ENCODE results near the gene PPP2R2D. TPM values are rescaled to one million over a fixed set of nuclear protein-coding genes. Genes with fewer than 3 reads are reported as not detected.

PPP2R2D gene
- total RNA-seq, 2 experiments from 2014 or later, result 37.4 to 38.5 TPM

DNA sequence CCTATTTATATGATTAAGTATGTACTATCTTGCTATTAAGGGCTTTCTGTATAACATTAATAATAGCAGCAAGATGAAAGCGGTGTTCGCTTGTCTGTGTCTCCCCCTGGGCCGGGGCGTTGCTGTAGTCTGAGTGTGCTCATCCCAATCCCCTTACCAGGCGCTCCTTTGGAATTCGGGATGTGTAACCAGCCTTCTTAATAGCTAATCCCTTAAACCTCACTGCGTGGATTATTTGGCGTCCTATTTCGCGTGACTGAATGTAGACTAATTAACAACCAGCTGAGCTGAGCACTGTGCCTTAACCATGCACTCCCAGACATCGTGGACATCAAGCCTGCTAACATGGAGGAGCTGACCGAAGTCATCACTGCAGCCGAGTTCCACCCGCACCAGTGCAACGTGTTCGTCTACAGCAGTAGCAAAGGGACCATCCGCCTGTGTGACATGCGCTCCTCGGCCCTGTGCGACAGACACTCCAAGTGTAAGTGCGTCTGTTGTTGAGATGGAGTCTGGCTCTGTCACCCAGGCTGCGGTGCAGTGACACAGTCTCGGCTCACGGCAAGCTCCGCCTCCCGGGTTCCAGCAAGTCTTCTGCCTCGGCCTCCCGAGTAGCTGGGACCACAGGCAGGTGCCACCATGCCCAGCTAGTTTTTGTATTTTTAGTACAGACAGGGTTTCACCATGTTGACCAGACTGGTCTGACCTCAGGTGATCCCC lies 44.3 kb downstream of the PPP2R2D start:
- no peak overlapping the region for H2AFZ ChIP-seq (ENCODE audit: low read length)
- no peaks in the 10 kb centered on the region for H3K9me3 ChIP-seq (ENCODE audit: low read length)
- H3K36me3 ChIP-seq (ENCODE audit: insufficient read depth, low read length), result peaks cover 86% of the 10 kb centered on the region
- POLR2A ChIA-PET, result interaction anchor here (0.6 to 1.1 kb wide), 2 partner anchors 18 to 29 kb away, joined by 3 to 4 read pairs; no protein-coding TSS in a partner anchor
- no peaks in the 10 kb centered on the region for H4K20me1 ChIP-seq (ENCODE audit: insufficient read depth, low read length)
- no peaks in the 10 kb centered on the region for H3K4me1 ChIP-seq (ENCODE audit: insufficient read depth, low read length, poor library complexity, severe bottlenecking)
- H3K9me2 ChIP-seq (ENCODE audit: insufficient read depth, low read length), result no peaks in the 10 kb centered on the region
- no peak for DNase-seq (ENCODE audit: low spot score)
- TF ChIP-seq, protein P1, sequence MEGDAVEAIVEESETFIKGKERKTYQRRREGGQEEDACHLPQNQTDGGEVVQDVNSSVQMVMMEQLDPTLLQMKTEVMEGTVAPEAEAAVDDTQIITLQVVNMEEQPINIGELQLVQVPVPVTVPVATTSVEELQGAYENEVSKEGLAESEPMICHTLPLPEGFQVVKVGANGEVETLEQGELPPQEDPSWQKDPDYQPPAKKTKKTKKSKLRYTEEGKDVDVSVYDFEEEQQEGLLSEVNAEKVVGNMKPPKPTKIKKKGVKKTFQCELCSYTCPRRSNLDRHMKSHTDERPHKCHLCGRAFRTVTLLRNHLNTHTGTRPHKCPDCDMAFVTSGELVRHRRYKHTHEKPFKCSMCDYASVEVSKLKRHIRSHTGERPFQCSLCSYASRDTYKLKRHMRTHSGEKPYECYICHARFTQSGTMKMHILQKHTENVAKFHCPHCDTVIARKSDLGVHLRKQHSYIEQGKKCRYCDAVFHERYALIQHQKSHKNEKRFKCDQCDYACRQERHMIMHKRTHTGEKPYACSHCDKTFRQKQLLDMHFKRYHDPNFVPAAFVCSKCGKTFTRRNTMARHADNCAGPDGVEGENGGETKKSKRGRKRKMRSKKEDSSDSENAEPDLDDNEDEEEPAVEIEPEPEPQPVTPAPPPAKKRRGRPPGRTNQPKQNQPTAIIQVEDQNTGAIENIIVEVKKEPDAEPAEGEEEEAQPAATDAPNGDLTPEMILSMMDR (conservative IDR thresholded peaks at IDR 0.05; ENCODE audit: low read length), result no peak
- TF ChIP-seq EZH2phosphoT487 (IDR thresholded peaks at IDR 0.05; ENCODE audit: borderline replicate concordance, low read depth, low read length), result no peak
- no peak overlapping the region for H3K4me2 ChIP-seq (ENCODE audit: low read length)
- CTCF ChIA-PET (ENCODE audit: unreplicated experiment), result no interaction called here
- intact Hi-C loops (cut with micrococcal nuclease; ENCODE audit: unreplicated experiment), result no loop called here
- H3K4me3 ChIP-seq (ENCODE audit: low read depth, low read length, poor library complexity, severe bottlenecking), result no peak overlapping the region
- no peaks in the 10 kb centered on the region for H3K79me2 ChIP-seq (ENCODE audit: insufficient read depth, low read depth, low read length)
- H3K27ac ChIP-seq (ENCODE audit: low read depth, low read length, poor library complexity, severe bottlenecking), result no peak overlapping the region
- no TSS peak for BruUV-seq (replicated peaks)

DNA sequence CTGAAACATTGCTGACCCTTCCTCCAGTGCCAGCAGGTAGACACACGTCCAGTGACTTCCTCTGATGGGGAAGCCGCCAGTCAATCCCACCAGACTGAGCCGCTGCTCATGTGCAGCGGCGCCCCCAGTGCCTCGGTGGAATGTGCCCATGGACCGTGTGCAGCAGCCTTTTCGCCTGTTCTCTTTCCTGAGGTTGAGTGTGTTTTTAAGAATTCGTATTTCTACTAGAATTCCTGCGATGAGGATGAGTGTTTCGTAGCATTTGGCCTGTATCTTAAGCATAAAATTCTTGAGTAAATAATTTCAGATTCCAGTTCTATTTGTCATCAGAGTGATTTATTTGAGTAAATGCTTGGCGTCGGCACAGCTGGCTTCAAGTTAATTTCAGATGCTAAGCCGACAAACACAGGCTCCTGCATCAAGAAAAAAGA lies 45.5 kb downstream of the PPP2R2D start:
- Histone ChIP-seq H3K4me3 (ENCODE audit: low read depth, low read length, poor library complexity, severe bottlenecking) (no peak overlapping the region), H3K79me2 (ENCODE audit: insufficient read depth, low read depth, low read length) (no peaks in the 10 kb centered on the region), H3K9me3 (ENCODE audit: low read length) (no peaks in the 10 kb centered on the region), H3K4me1 (ENCODE audit: insufficient read depth, low read length, poor library complexity, severe bottlenecking) (no peaks in the 10 kb centered on the region), H3K36me3 (ENCODE audit: insufficient read depth, low read length) (peaks cover 83% of the 10 kb centered on the region), H3K9me2 (ENCODE audit: insufficient read depth, low read length) (no peaks in the 10 kb centered on the region), H2AFZ (ENCODE audit: low read length) (no peak overlapping the region), H3K27ac (ENCODE audit: low read depth, low read length, poor library complexity, severe bottlenecking) (no peak overlapping the region), H3K4me2 (ENCODE audit: low read length) (no peak overlapping the region), H4K20me1 (ENCODE audit: insufficient read depth, low read length) (no peaks in the 10 kb centered on the region)
- intact Hi-C loops (cut with micrococcal nuclease; ENCODE audit: unreplicated experiment), result no loop called here
- DNase-seq (ENCODE audit: low spot score), result no peak
- ChIA-PET POLR2A (interaction anchor here (0.7 kb wide), 1 partner anchor 46 kb away, joined by 3 read pairs; no protein-coding TSS in a partner anchor), CTCF (ENCODE audit: unreplicated experiment) (no interaction called here)
- TF ChIP-seq, protein P1 (conservative IDR thresholded peaks at IDR 0.05; ENCODE audit: low read length), result no peak
- no peak for TF ChIP-seq EZH2phosphoT487 (IDR thresholded peaks at IDR 0.05; ENCODE audit: borderline replicate concordance, low read depth, low read length)
- BruUV-seq (replicated peaks), result no TSS peak

DNA sequence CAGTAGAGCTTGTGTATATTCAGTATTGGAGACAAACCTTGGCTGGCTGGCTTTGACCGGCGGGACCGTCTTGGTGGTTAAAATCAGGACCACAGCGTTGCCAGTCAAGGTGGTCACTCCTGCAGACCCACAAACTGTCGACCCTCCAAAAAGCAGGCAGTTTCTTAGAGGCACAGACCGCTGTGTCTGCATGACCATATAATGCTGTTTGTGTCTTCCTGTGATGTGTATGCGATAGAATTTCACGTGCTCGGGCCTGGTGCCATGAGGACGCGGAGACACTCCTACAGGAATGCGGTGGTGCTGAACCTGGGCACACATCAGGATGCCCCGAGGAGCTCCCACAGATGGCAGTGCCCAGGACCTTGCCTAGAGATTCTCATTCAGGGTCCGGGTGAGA lies 46.1 kb downstream of the PPP2R2D start:
- Histone ChIP-seq H3K4me1 (ENCODE audit: insufficient read depth, low read length, poor library complexity, severe bottlenecking) (no peaks in the 10 kb centered on the region), H3K4me2 (ENCODE audit: low read length) (no peak overlapping the region), H3K27ac (ENCODE audit: low read depth, low read length, poor library complexity, severe bottlenecking) (no peak overlapping the region), H3K36me3 (ENCODE audit: insufficient read depth, low read length) (peaks cover 83% of the 10 kb centered on the region), H3K9me2 (ENCODE audit: insufficient read depth, low read length) (no peaks in the 10 kb centered on the region), H4K20me1 (ENCODE audit: insufficient read depth, low read length) (no peaks in the 10 kb centered on the region), H3K9me3 (ENCODE audit: low read length) (no peaks in the 10 kb centered on the region), H3K4me3 (ENCODE audit: low read depth, low read length, poor library complexity, severe bottlenecking) (no peak overlapping the region), H3K79me2 (ENCODE audit: insufficient read depth, low read depth, low read length) (no peaks in the 10 kb centered on the region), H2AFZ (ENCODE audit: low read length) (no peak overlapping the region)
- TF ChIP-seq EZH2phosphoT487 (IDR thresholded peaks at IDR 0.05; ENCODE audit: borderline replicate concordance, low read depth, low read length), result no peak
- TF ChIP-seq, protein P1 (conservative IDR thresholded peaks at IDR 0.05; ENCODE audit: low read length), result no peak
- ChIA-PET CTCF (ENCODE audit: unreplicated experiment) (no interaction called here), POLR2A (interaction anchor here (0.7 kb wide), 1 partner anchor 47 kb away, joined by 3 read pairs; no protein-coding TSS in a partner anchor)
- DNase-seq (ENCODE audit: low spot score), result no peak
- BruUV-seq (replicated peaks), result no TSS peak
- intact Hi-C loops (cut with micrococcal nuclease; ENCODE audit: unreplicated experiment), result no loop called here

Data from OCI-LY7 (cell line).